Lung microvascular endothelial cell (primary cell): ENCODE measurements around the gene ELP6. TPM values are rescaled to one million over a fixed set of nuclear protein-coding genes. Genes with fewer than 3 reads are reported as not detected.
"Not testable (repeated sequence)": the region's sequence is repeated elsewhere in the genome, so short reads cannot be mapped to it uniquely, and the experiment has no call there.

Experiments used
- DNase-seq, 2 donors: peaks; one replicate each; pipeline versions ENCODE4 v3.0.0 to v3.0.0-alpha.2; 2010; ENCODE audit warnings: low read depth in 2 of 2
- total RNA-seq: library from RNA; depleted of rRNA; stranded (reverse); fragments of >200 nt; gene quantifications from 2 replicates; pipeline ENCODE4 v1.2.1, GENCODE V29; 2014

The ELP6 gene
- total RNA-seq, 1 donor from 2014 or later, result 31.2 TPM

DNA sequence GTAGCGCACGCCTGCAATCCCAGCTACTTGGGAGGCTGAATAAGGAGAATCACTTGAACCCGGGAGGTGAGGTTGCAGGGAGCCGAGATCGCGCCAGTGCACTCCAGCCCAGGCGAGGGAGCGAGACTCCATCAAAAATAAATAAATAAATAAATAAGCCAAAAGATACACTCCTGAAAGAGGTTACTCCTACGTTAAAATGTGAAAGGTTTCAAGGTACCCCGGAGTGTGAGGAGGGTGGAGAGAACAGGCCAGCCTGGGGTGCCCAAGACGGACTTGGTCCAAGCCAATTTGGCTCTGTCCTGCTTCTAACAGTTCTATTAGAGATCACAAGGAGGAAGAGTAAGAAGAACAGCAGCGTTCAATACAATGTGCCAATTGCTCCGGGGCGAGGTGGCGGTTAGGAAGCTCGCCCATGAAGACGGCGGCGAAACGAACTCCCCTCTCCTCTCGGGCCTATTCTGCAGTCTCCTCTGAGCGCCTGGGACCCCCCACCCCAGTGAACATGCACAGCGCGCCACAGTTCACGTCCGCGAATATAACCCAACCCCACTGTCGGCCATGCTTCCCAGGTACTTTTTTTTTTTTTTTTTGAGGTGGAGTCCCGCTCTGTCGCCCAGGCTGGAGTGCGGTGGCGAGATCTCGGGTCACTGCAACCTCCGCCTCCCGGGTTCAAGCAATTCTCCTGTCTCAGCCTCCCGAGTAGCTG, 942 bp downstream of the ELP6 start:
- DNase-seq, result peak; percentile 21 to 40

DNA sequence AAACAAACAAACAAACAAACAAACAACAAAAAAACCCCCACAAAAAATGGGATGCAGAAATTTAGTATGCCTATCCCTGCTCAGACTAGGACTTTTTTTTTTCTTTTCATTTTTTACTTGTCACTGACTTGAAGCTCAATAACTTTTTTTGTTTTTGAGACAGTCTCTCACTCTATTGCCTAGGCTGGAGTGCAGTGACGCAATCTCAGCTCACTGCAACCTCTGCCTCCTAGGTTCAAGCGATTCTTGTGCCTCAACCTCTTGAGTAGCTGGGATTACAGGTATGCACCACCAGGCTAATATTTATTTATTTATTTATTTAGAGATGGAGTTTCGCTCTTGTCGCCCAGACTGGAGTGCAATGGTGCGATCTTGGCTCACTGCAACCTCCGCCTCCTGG, 8.2 kb downstream of the ELP6 start:
- DNase-seq, result not testable (repeated sequence)

DNA sequence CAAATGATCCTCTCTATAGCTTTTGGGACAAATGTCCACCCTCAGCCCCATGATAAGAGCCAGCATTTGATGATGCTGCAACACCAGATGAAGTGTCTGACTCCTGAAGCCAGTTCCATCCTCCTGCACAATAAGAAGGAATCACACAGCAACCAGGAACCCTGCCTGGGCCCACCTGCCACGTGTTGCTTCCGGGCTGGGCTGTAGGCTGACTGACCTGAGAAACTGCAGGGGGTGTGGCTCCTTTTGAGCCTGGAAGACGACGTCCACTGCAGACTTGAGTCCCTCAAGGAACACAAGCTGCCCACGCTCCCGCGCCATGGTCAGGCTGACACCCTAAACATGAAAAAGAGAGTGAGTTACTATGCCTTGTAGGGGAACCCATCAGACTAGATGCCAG, 9.4 kb downstream of the ELP6 start:
- no peak for DNase-seq

DNA sequence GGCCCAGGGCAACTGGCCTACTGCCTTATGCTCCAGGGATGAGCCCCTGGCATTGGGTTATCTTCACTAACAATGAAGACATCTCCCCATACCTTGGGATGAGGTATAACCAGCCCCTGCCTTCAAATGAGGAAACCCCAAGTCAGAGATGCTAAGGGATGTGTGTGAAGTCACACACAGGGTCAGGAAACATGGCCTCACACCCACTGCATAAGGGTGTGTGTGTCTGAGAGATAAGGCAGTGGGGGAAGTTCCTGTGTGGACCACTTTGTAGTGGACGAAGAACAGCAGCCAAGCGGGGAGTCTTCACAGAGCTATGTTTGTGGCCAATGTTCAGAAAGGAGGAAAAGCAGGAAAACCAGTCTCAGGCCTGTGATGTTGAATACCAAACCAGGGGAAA, 10.5 kb downstream of the ELP6 start:
- no peak for DNase-seq

DNA sequence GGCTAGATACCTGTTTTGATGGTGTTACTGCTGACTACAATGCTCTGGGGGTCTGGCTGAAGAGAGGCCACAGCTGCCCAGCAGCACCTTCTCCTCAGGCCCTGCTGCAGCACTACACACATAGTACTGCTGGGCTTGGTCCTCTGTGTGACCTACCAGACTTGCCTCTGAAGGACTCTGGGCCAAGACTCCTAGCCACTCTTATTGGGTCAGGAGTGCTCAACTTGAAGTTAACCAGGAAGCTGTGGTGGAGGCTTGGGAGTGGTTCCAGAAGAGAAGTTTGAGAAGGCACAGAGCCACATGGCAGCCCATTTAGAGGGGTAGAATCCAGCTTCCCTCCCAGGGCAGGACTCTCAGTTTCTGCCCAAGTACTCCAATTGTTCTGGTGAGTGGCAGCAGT, 16.6 kb downstream of the ELP6 start:
- DNase-seq, result no peak

DNA sequence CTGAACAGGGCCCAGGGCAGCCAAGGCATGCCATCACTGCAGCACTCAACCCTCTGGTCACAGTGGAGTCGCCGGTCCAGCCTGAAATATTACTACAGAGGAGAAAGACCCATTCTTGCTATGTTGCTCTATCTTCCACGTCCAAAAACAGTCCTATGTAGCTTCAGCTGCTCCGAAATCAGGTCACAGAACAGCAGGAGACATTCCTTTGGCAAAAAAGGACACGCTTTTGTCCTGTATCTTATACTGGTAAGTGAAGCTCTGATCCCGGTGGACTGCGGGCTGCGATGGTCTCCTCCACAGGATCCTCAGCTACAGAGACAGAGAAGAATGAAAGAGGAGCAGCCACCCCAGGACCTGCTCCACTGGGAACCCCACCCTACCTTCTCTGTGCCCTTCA, 17.6 kb downstream of the ELP6 start:
- no peak for DNase-seq

DNA sequence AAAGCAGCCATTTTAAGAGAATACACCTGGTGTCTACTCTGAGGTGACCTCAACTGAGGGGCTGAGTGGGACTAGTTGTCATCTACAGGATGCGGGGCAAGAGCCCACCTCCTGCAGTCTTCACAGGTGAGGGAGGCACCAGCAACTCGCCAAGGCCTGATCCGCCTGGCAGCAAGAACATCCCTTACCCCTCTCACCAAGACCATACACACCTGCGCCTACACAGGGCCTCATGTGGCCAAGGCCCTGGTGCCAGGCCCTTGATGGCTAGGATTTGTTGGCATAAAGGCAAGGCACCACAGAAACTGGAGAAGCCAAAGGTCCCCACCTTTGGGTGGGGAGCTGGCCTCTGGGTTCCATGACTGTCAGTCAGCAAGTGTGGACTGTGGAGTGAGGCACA, 18.4 kb downstream of the ELP6 start:
- DNase-seq, result no peak

DNA sequence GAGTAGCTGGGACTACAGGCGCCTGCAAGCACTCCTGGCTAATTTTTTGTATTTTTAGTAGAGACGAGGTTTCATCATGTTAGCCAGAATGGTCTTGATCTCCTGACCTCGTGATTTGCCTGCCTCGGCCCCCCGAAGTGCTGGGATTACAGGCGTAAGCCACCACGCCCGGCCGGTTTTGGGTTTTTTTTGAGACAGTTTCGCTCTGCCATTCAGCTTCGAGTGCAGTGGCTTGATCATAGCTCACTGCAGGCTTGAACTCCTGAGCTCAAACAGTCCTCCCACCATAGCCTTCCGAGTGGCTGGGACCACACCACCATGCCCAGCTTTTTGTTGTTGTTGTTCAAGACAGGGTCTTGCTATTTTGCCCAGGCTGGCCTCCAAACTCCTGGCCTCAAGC, 21.7 kb downstream of the ELP6 start:
- no peak for DNase-seq

DNA sequence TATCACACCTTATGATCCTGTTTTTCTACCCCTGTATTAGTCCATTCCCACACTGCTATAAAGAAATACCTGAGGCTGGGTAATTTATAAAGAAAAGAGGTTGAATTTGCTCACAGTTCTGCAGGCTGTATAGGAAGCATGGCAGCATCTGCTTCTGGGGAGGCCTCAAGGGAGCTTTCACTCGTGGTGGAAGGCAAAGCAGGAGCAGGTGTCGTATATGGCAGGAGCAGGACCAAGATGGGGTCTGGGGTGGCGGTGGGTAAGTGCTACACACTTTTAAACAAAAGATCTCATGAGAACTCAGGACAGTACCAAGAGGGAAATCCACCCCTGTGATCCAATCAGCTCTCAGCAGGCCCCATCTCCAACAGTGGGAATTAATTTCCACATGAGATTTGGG, 22.3 kb downstream of the ELP6 start:
- DNase-seq, result no peak

DNA sequence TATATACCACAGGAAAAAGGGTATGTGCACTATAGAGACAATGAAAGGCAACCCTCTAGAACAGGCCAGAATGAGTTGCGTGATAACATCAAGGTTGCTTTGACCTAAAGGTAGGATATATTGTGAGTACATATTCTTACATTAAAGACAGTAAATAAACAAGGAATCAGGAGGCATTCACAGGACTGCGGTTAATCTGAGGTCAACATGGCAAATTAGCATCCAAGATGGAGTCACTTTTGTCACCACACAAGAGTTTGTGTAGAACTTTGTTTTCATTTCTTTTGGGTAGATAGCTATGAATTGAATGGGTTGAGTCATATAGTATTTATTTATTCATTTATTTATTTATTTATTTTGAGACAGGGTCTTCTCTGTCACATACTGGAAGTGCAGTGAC, 26.2 kb downstream of the ELP6 start:
- DNase-seq, result no peak

DNA sequence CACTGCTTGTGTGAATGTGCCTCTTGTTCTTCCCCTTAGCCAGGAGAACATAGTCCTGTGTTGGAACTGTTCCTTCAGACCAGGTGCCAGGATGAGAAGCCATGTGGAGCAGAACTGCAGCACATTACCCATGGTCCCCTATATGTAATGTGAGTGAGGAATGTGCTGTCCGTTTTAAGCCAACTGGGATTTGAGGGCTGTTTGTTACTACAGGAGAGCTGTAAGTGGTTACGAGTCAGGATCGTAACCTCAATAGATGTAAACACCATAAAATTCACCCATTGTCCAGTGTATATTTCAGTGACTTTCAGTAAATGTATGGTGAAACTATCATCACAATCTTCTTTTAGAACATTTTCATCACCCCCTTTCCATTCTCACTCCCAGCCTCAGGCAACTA, 27.7 kb downstream of the ELP6 start:
- DNase-seq, result no peak

DNA sequence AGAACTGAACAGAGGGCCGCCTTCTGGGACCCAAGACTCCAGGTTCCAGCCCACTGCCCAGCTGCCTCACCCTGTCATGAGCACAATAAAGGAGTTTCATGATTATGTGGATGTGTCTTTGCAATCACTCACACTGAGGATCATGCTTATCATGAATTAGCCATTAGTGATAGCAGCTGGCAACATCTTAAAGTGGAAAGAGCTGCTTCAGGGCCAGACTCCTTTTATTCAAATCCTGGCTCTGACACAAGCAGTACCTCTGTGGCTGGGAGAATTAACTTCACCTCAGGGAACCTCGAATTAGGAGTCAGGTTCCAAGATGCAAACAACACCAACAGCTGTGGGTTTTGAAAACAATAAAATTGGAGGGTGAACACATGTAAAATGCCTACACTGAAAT, 31.1 kb downstream of the ELP6 start:
- DNase-seq, result no peak

DNA sequence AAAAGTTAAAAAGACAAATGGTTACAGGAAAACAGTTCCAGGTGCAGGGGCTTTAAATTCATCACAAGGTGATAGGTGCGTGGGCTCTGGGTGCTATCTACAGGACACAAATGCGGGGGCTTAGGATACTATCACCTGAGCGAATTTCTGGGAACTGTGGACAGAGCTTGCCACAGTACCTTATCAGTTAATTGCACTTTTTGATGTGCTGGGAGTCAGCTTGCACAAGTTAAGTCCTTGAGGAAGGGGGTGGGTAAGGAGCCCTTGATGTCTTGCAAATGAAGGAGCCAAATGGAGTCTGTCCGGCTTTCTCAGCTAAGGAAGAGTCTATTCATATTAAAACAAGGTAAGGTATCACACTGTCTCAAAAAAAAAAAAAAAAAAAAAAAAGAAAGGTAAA, 31.7 kb downstream of the ELP6 start:
- DNase-seq, result not testable (repeated sequence)

DNA sequence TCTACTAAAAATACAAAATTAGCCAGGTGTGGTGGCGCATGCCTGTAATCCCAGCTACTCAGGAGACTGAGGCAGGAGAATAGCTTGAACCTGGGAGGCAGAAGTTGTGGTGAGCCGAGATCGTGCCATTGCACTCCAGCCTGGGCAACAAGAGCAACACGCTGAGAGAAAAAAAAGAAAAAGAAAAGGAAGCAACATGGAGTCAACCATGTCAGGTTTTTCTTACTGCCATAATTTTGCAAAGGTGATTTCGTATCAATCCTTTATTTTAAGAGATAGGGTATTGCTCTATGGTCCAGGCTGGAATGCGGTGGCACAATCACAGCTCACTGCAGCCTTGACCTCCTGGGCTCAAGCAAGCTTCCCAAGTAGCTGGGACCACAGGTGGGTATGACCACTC, 33.2 kb downstream of the ELP6 start:
- DNase-seq, result not testable (repeated sequence)

DNA sequence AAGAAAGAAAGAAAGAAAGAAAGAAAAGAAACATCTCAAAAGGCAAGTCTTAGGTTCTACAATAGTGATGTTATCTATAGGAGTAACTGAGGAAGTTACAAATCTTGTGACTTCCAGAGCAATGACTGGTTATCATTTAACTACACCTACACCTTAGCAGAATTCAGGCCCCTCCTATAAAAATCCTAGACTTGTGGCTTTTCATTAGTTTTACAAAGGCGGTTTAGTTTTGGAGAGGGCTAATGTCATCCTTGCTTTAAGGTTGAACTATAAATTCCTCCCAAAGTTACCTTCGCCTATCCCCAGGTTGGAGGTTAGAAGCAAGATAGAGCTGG, 33.7 kb downstream of the ELP6 start:
- DNase-seq, result no peak

DNA sequence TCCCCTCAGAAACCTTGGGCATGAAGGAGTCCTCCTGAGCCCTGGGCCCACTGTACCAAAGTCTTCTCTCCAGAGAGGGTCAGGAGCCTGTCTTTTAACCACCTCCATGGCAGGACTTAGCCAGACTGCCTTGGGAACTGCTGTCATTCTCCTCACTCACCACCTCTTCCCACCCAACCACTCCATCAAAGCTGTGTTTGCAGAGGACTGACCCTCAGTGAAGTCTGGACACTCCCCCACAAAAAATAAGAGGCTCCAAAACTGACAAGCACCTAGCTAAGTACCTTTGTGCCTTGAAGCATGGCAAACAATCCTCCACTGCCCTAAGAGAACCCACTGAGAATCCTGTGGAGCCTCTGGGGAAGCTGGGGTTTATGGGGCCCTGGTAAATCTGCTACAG, 35.5 kb downstream of the ELP6 start:
- DNase-seq, result no peak

DNA sequence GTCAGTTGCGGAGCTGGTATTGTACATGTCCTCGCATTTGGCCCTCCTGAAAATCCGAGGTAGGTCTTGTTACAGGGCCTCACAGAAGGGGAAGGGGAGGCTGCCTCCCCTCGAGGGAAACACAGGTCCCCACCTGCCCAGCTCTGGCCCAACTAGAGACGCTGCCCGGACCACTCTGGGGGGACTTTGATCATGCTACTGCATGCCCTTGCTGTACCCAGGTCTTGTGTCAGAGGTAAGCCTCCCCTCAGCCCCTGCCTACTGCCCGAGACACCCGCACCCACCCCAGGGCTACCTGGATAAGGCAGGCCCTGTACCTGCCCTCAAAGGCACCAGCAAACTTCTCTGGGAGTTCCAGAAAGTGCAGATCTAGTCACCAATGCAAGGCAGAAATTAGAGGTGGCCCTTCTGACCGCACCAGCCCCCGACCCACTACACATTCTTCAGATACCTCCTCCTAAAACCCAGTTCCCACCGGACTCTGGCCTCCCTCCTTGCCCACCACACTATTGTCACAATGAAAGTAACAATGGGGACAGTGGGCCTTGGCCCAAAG, 36.8 kb downstream of the ELP6 start:
- DNase-seq, result no peak

DNA sequence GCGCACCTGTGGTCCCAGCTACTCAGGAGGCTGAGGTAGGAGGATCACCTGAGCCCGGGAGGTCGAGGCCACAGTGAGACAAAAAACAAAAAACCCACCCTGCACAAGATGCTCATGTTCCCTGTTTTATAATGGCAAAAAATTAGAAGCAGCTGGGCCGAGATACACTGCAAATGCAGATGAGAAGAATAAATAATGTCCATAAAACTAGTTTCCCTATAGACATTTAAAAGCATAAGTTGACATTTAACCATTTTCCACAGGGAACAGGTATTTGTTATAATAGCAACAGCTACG, 37.2 kb downstream of the ELP6 start:
- DNase-seq, result no peak

DNA sequence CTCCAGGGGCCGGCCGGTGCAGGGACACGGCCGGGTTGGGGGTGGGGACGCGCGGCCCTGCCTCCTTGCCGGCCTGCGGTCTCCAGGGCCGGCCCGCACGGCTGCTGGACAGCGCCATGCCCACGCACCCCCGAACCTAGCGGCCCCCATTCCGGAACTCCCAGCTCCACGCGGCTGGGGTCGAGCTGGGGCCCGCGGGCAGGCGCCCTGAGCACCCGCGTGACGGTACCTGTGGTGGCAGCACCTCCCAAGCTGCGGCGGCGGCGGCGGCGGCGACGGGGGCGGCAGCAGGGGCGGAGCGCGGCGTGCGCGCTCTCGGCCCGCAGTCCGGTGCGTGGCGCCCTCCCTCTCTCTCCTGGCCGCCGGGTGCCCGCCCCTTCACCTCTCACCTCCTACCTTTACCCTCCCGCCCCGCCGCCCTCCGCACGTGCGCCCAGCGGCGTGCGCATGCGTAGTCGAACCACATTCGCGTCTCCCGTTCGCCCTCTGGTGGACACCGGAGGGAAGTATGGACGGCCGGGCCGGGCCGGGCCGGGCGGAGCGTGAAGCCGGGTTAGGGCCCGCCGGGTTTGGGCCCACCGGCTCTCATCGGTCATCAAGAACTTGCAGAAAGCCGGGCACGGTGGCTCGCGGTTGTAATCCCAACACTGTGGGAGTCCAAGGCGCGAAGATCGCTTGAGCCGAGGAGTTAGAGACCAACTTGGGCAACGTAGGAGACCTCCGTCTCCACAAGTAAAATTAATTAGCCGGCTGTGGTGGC, 37.8 kb downstream of the ELP6 start, which contains the start of gene SCAP:
TSS of gene SCAP (minus strand) at position 372 of the 760 bp plus-strand sequence. CDS start 32,948 bp downstream, outside the sequence.
- DNase-seq, result peak; percentile 72 to 93

DNA sequence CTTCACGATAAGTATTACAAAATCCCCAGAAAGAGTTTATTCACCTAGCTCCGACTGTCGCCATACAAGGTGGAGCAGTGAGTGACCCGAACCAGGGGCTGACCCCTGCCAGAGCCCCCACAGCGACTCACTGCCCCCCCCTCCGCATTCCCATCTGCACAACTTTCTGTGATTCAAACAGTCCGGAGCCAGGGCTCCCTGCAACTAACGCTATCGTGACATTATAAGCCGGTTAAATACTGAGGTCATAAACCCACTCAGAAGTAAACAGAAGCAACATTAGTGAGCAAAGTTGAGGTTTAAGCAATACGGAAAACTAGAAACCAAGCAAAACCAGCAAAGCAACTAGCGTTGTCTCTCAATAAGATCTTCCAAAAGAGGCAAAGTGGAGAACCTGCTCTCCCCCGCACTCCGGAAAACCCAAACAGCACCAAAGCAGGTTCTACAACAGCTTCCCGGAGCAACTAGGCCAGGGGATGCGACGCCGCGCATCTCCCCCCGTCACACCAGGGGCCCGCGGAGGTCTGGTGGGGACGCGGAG, 38.4 kb downstream of the ELP6 start:
- DNase-seq, result peak; percentile 28 to 35

DNA sequence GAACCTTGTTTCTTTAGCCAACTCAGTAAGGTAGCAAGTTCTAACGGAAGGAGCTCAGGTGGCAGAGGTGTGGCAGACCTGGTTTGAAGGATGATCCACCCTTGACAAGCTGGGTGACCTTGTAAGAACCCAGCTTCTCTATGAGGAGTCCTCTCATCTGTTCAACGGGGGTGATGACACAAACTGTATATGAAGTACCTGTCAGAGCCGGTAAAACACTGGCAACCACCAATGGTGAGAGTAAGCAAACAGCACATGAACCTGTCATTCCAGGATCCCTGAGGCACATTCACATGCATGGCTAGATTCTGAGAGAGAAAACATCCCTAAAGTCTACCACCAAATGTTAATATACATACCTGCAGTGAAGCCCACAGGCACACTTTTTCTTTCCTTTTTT, 40.1 kb downstream of the ELP6 start:
- no peak for DNase-seq

DNA sequence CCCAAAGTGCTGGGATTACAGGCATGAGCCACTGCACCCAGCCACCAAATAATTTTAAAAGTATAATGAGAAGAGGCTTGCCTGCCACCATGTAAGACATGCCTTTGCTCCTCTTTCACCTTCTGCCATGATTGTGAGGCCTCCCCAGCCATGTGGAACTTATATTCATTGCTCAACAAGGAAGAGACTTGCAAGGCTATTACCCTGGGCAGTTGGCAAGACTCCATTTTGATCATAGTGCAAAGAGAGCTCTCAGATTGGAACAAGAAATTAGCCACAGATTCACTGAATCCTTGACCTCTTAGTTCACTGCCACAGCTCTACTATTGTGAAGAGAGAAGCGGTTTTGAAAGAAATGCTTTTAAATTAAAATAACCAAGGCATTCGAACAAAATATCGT, 43.9 kb downstream of the ELP6 start:
- DNase-seq, result no peak

DNA sequence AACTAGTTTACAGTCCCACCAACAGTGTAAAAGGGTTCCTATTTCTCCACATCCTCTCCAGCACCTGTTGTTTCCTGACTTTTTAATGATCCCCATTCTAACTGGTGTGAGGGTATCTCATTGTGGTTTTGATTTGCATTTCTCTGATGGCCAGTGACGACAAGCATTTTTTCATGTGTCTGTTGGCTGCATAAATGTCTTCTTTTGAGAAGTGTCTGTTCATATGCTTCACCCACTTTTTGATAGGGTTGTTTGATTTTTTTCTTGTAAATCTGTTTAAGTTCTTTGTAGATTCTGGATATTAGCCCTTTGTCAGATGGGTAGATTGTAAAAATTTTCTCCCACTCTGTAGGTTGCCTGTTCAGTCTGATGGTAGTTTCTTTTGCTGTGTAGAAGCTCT, 45.2 kb downstream of the ELP6 start:
- not testable (repeated sequence) for DNase-seq
